Fibroblast of villous mesenchyme (primary cell): ENCODE results near the gene TTF2. TPM values are rescaled to one million over a fixed set of nuclear protein-coding genes. Genes with fewer than 3 reads are reported as not detected.
A peak's percentile ranks its signal among the peaks of the same experiment; 100 is the strongest.

ENCODE experiments used
- DNase-seq: peaks from one replicate; pipeline ENCODE4 v3.0.0-alpha.2; 2010; ENCODE audit warnings: low read depth
- H3K4me3 ChIP-seq: 2 replicates; pipeline ENCODE4 v1.5.1; 2011; ENCODE audit warnings: low read depth, mild to moderate bottlenecking, low read length
- total RNA-seq: library from RNA; depleted of rRNA; stranded (reverse); fragments of >200 nt; gene quantifications from 2 replicates; pipeline ENCODE4 v1.2.3, GENCODE V29; 2012
- TF ChIP-seq, protein P1 (sequence below): IDR thresholded peaks from 2 replicates; pipeline ENCODE4 v1.5.1; 2012; ENCODE audit warnings: low read depth, mild to moderate bottlenecking, low read length; ENCODE audit not compliant: insufficient read depth

The TTF2 gene
- total RNA-seq, 1 donor: 21.2 TPM

DNA sequence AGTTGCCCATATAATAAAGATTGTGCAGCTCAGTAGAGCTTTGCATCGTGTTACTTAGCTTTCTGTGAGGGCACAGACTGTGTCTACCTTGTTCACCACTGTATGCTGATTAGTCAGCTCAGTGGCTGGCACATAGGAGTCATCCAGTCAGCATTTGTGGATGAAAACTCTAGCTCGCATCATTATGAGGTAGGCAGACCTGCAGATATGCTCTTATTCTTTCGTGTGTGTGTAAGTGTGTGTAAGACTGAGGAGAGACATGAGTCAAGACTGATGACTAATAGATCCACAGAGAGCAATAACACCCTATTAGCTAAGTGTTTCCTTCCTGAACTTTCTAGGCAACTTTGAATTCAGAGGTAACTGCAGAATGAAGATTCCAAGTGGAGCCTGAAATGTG, 17.1 kb downstream of the TTF2 start:
- no peak overlapping the region for H3K4me3 ChIP-seq
- peak; percentile 69 for DNase-seq
- TF ChIP-seq, protein P1, sequence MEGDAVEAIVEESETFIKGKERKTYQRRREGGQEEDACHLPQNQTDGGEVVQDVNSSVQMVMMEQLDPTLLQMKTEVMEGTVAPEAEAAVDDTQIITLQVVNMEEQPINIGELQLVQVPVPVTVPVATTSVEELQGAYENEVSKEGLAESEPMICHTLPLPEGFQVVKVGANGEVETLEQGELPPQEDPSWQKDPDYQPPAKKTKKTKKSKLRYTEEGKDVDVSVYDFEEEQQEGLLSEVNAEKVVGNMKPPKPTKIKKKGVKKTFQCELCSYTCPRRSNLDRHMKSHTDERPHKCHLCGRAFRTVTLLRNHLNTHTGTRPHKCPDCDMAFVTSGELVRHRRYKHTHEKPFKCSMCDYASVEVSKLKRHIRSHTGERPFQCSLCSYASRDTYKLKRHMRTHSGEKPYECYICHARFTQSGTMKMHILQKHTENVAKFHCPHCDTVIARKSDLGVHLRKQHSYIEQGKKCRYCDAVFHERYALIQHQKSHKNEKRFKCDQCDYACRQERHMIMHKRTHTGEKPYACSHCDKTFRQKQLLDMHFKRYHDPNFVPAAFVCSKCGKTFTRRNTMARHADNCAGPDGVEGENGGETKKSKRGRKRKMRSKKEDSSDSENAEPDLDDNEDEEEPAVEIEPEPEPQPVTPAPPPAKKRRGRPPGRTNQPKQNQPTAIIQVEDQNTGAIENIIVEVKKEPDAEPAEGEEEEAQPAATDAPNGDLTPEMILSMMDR: no peak

DNA sequence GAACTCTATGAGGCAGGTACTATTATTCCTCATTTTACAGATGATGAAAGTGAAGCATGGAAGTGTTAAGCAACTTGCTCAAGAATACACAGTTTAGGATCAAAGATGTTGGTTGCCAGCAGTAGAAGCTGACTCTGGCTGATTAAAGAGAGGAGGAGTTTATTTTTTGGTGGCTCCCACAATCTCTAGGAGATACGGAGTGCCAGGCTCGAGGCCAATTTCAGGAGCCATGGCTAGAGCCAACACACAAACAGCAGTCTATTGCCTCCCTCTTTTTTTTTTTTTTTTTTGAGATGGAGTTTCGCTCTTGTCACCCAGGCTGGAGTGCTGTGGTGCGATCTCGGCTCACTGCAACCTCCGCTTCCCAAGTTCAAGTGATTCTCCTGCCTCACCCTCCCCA, 19.6 kb downstream of the TTF2 start:
- no peak for DNase-seq
- TF ChIP-seq, protein P1: no peak
- H3K4me3 ChIP-seq: no peak overlapping the region

DNA sequence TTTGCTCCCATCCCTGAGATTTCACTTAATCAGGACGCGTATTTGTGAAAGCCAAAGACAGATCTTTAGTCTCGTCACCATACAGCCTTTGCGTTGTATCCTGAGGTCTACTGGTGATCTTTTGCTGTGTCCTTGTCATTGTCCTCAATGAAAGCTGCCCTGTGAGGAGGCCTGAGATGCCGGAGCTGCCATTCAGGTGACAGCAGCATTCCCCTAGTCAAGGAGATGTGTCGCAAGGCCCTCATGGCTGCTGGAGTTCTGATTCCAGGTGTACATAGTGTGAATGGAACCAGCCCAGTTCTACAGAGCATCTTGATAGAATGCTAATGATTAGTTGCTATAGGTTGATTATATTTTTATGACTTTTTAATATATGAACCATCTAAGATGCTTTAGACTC, 24.1 kb downstream of the TTF2 start:
- no peak overlapping the region for H3K4me3 ChIP-seq
- TF ChIP-seq, protein P1: no peak
- no peak for DNase-seq

DNA sequence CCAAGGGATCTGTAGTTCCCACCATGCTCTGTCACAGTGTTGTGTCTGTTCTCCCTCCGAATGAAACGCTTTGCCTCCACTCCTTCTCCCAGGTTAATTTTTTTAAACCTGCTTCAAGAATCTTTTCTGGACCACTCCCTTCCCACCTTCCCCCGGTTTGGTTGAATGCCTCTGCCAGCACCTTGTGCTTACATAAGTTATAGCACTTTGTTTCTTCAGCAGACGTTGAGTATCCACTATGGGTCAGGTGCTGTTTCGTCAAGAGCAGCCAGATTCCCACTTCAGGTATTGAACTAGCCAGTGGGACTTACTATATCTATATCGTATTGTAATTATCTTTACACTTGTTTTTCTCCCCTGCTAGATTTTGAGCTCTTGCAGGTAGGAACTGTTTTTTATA, 27.6 kb downstream of the TTF2 start:
- H3K4me3 ChIP-seq: no peak overlapping the region
- TF ChIP-seq, protein P1: no peak
- DNase-seq: no peak

DNA sequence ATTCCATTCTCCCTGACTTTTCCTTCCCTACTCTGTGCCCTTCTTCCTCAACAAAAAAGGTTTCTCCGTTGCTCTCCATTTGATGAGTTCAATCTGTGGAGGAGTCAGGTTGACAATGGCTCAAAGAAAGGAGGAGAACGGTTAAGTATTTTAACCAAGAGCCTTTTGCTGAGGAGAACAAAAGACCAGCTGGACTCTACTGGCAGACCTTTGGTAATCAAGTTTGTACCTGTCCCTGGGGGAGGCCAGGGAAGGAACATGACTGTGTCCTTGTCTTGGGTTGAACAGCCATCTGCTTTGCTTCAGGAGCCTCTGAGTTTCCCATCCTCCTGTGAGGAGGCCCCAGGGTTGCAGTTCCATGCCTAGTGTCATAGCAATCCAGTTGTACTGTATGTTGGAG, 29.9 kb downstream of the TTF2 start:
- TF ChIP-seq, protein P1: no peak
- no peak overlapping the region for H3K4me3 ChIP-seq
- DNase-seq: no peak

DNA sequence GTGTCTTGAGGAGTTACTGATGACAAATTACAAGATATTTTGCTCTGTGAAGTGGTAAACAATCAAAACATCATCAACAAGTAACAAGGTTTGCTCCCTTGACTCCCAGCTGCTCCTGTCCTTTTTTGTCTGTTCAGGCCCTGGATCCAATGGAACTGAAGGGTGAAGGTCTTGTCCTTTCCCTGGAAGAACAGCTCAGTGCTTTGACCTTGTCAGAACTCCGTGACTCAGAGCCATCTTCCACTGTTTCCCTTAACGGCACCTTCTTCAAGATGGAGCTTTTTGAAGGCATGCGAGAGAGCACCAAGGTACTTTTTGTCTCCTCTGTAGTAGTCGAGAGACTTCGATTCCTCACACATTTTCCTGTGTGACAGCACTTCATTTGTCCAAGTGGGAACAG, 32.5 kb downstream of the TTF2 start:
- DNase-seq: no peak
- no peak overlapping the region for H3K4me3 ChIP-seq
- TF ChIP-seq, protein P1: no peak

DNA sequence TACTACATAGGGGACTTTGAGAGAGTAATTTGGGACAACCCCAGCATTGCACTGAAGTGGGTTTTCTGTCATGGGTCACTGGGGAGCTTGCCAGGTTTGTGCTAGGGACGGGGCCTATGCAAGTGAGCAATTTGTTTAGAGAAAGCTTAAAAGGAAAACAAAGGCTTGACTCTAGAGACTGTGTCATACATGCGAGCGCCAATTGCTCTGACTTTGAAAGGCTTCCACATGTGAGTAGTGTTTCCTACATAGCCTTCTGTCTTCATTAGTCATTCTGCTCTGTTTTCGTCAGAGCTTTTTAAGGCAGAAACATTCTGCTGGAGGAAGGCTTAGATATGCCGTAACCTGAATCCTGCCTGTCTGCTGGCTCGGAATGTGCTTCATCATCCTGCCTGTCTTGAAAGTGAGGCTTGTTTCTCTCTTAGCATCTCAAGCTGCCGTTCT, 33.0 kb downstream of the TTF2 start:
- H3K4me3 ChIP-seq: no peak overlapping the region
- TF ChIP-seq, protein P1: no peak
- peak; percentile 98 for DNase-seq
